Breast epithelium (tissue), 4 donors: ENCODE data around the gene VMP1. TPM values are rescaled to one million over a fixed set of nuclear protein-coding genes. Genes with fewer than 3 reads are reported as not detected.
"Not testable (repeated sequence)": the region's sequence is repeated elsewhere in the genome, so short reads cannot be mapped to it uniquely, and the experiment has no call there.

ENCODE experiments used
- DNase-seq, 2 donors: peaks; one replicate each; pipeline ENCODE4 v3.0.0-alpha.2; 2019; ENCODE audit warnings: low spot score in 2 of 2
- H3K27ac ChIP-seq, 2 donors: fragments of 200-600 bp; sonication (generic) in 1 of 2; one replicate each; pipeline ENCODE4 v1.5.1; 2016 to 2019; ENCODE audit warnings: mild to moderate bottlenecking in 1 of 2
- H3K27me3 ChIP-seq, 2 donors: fragments of 200-600 bp; sonication (generic) in 1 of 2; one replicate each; pipeline versions ENCODE4 v1.5.1 to v1.6.0; 2017 to 2019; ENCODE audit warnings: control low read depth in 1 of 2, mild to moderate bottlenecking in 1 of 2
- H3K36me3 ChIP-seq: fragments of 200-600 bp; one replicate; pipeline ENCODE4 v1.5.1; 2019
- H3K4me1 ChIP-seq, 2 donors: fragments of 200-600 bp; sonication (generic); one replicate each; pipeline ENCODE4 v1.5.1; 2016 to 2019; ENCODE audit warnings: control low read depth in 1 of 2
- H3K4me3 ChIP-seq, 3 donors: fragments of 200-600 bp; sonication (generic); 1 replicate in 2 of 3; 2 replicates in 1 of 3; pipeline ENCODE4 v1.5.1; 2016 to 2019; ENCODE audit warnings: mild to moderate bottlenecking in 3 of 3, moderate library complexity in 2 of 3
- H3K9me3 ChIP-seq, 2 donors: fragments of 200-600 bp; sonication (generic) in 1 of 2; one replicate each; pipeline ENCODE4 v1.5.1; 2016 to 2019; ENCODE audit warnings: control low read depth in 1 of 2
- POLR2A ChIP-seq: fragments of 450-650 bp; IDR thresholded peaks from one replicate; pipeline ENCODE4 v1.6.1; 2016; ENCODE audit warnings: antibody characterized with exemption, mild to moderate bottlenecking, moderate library complexity
- POLR2AphosphoS5 ChIP-seq, 3 donors: sonication (generic); formaldehyde crosslinking; IDR thresholded peaks; one replicate each; pipeline ENCODE4 v1.6.1; 2017; ENCODE audit warnings: antibody characterized with exemption in 3 of 3
- intact Hi-C: fragments of 100-400 bp; cut with DNase I; formaldehyde crosslinking; loops from one replicate; pipeline ENCODE4 v1.15.1; 2023; ENCODE audit warnings: low total_unique reads
- total RNA-seq, 3 donors: library from RNA; depleted of rRNA; stranded (reverse); fragments of >200 nt; gene quantifications; one replicate each; pipeline ENCODE4 v1.1.0, GENCODE V29; 2016
- TF ChIP-seq, protein P1 (sequence below), 3 donors: fragments of 450-650 bp; IDR thresholded peaks; one replicate each; pipeline ENCODE4 v1.5.1; 2016 to 2017; ENCODE audit warnings: antibody characterized with exemption in 3 of 3, mild to moderate bottlenecking in 3 of 3, moderate library complexity in 3 of 3

Gene VMP1
- total RNA-seq, 3 donors from 2014 or later: 142 to 636 (median 489) TPM

DNA sequence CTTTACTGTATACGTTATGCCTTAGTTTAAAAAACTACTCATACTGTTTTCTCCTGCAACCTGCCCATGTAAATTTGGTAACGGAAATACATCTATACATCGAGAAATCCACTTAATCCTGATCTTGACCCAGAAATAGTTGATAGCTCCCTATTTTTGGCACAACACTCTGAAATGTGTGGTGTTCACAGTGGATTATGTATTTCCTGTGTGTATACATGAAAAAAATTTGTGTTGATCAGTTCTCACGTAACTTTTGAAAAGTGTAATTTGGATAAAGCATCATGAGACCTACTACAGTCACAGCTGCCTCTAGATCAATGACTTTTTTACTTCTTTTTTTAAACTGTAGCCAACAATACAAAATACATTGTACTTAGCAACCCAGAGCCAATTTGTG, 90.7 kb downstream of the VMP1 start:
- Histone ChIP-seq H3K4me3 (no peak overlapping the region), H3K27me3 (no peaks in the 10 kb centered on the region), H3K27ac (no peak overlapping the region), H3K4me1 (no peaks in the 10 kb centered on the region), H3K9me3 (no peaks in the 10 kb centered on the region), H3K36me3 (no peaks in the 10 kb centered on the region)
- intact Hi-C loops: no loop called here
- DNase-seq: no peak
- TF ChIP-seq, protein P1, sequence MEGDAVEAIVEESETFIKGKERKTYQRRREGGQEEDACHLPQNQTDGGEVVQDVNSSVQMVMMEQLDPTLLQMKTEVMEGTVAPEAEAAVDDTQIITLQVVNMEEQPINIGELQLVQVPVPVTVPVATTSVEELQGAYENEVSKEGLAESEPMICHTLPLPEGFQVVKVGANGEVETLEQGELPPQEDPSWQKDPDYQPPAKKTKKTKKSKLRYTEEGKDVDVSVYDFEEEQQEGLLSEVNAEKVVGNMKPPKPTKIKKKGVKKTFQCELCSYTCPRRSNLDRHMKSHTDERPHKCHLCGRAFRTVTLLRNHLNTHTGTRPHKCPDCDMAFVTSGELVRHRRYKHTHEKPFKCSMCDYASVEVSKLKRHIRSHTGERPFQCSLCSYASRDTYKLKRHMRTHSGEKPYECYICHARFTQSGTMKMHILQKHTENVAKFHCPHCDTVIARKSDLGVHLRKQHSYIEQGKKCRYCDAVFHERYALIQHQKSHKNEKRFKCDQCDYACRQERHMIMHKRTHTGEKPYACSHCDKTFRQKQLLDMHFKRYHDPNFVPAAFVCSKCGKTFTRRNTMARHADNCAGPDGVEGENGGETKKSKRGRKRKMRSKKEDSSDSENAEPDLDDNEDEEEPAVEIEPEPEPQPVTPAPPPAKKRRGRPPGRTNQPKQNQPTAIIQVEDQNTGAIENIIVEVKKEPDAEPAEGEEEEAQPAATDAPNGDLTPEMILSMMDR (IDR thresholded peaks at IDR 0.05): no peak
- TF ChIP-seq POLR2A (no peak), POLR2AphosphoS5 (IDR thresholded peaks at IDR 0.05) (no peak)

DNA sequence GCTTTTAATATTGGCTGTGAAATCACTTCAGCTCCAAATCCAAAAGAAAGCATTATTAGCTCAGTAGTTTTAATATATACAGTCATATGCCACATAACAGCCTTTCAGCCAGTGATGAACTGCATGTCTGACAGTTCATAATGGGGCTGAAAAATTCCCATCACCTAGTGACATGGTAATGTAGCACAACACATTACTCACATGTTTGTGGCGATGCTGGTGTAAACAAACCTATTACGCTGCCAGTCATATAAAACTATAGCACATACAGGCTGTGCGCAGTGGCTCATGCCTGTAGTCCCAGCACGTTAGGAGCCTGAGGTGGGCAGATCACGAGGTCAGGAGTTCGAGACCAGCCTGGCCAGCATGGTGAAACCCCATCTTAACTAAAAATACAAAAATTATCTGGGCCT, 93.1 kb downstream of the VMP1 start:
- Histone ChIP-seq H3K9me3 (no peaks in the 10 kb centered on the region), H3K36me3 (no peaks in the 10 kb centered on the region), H3K27me3 (no peaks in the 10 kb centered on the region), H3K27ac (no peak overlapping the region), H3K4me3 (no peak overlapping the region), H3K4me1 (no peaks in the 10 kb centered on the region)
- intact Hi-C loops: no loop called here
- DNase-seq: no peak
- TF ChIP-seq POLR2AphosphoS5 (IDR thresholded peaks at IDR 0.05) (no peak), POLR2A (no peak)
- TF ChIP-seq, protein P1 (IDR thresholded peaks at IDR 0.05): no peak

DNA sequence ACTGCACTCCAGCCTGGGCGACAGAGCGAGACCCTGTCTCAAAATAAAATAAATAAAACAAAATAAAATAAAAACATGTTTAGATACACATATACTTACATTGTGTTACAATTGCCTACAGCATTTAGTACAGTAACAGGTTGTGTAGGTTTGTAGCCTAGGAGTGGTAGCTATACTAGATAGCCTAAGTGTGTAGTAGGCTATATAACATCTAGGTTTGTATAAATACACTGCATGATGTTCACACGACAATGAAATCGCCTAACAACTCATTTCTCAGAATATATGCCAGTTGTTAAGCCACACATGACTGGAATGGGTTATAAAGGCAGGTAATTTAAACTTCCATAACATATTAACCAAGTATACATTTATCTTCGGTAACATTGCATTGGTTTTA, 94.7 kb downstream of the VMP1 start:
- no peak overlapping the region for H3K27ac ChIP-seq
- no peaks in the 10 kb centered on the region for H3K9me3 ChIP-seq
- no peak overlapping the region for H3K4me3 ChIP-seq
- H3K4me1 ChIP-seq: no peaks in the 10 kb centered on the region
- DNase-seq: no peak
- H3K36me3 ChIP-seq: no peaks in the 10 kb centered on the region
- no peak for TF ChIP-seq POLR2A
- no peak for TF ChIP-seq POLR2AphosphoS5 (IDR thresholded peaks at IDR 0.05)
- TF ChIP-seq, protein P1 (IDR thresholded peaks at IDR 0.05): no peak
- H3K27me3 ChIP-seq: no peaks in the 10 kb centered on the region
- intact Hi-C loops: no loop called here

DNA sequence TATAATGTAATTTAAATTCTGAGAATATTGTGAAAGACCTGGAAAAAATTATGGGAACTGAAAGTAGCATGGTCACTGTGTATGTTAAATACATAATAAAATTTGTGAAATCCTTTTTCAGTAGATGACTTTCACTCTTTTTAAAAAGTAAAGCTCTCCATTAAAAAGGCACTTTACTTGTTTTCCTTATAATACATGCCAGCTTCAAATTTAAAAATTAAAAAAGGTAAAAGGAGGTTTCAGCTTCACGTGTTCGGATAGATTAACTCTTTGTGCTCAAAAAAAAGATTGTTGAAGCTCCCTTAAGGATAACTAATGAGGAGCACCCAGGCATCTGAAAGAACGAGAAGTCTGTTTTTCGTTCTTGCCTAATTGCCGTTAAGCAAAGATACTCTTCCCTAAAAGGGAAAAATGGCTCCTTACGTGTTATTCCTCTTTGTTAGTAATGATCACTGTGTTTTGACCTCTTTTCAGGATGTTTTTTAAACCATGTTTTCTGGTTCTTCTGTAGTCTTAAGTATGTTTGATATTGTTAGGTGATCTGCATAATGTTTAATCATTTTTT, 97.5 kb downstream of the VMP1 start:
- Histone ChIP-seq H3K27me3 (no peaks in the 10 kb centered on the region), H3K27ac (peak overlapping the region in 1 of 2 donors; percentile 58), H3K9me3 (no peaks in the 10 kb centered on the region), H3K4me1 (no peaks in the 10 kb centered on the region), H3K36me3 (no peaks in the 10 kb centered on the region), H3K4me3 (peak overlapping the region in 1 of 3 donors; percentile 1)
- intact Hi-C loops: no loop called here
- no peak for DNase-seq
- no peak for TF ChIP-seq POLR2A
- TF ChIP-seq, protein P1 (IDR thresholded peaks at IDR 0.05): no peak

DNA sequence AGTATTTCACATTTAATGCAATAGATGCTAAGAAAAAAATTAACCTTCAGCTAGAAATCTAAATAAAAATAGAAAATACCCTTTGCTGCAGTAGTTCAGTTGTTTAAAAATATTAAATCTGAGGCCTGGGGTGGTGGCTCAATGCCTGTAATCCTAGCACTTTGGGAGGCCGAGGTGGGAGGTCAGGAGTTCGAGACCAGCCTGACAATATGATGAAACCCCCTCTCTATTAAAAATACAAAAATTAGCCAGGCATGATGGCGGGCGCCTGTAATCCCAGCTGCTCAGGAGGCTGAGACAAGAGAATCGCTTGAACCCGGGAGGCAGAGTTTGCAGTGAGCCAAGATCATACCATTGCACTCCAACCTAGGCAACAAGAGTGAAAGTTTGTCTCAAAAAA, 98.9 kb downstream of the VMP1 start:
- intact Hi-C loops, DNase-seq, H3K36me3 ChIP-seq, H3K27me3 ChIP-seq, H3K27ac ChIP-seq, H3K9me3 ChIP-seq, H3K4me1 ChIP-seq, H3K4me3 ChIP-seq: not testable (repeated sequence)
